HG03280 (cell line): ENCODE data around the gene PRSS35.
A peak's percentile ranks its signal among the peaks of the same experiment; 100 is the strongest.
"Not testable (repeated sequence)": the region's sequence is repeated elsewhere in the genome, so short reads cannot be mapped to it uniquely, and the experiment has no call there.

Experiments
- ATAC-seq: cut with Tn5 transposase; IDR thresholded peaks from one replicate; pipeline ENCODE4 v1.9.1; 2021; ENCODE audit warnings: mild to moderate bottlenecking, moderate library complexity; ENCODE audit not compliant: unreplicated experiment

The PRSS35 gene

DNA sequence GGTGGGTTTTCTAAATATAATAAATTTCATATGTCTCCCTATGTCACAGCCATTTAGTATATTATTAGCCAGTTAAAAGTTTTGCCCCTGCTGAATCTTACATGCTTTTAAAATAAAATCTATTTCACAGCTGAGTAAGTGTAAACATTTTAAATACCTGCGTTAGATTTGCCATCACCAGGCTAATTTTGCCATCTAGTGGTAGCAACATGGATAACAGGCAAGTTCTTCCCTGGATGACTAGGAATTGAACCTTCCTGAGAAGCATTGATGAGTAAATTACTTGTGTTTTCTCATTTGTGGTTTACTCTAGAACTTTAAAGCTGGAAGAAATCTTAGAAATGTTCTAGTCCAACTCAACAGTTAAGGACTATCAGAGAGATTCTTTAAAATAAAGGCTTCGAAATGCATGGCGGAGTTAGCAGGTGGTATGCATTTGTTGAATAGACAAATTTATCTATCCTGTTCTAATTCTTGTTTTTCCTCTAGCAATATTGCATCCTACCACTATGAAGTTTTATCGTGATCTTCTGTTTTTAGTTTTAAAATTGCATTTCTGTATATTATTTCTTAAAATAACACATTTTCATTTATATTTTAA, 2.6 kb downstream of the PRSS35 start:
- peak; percentile 55 for ATAC-seq

DNA sequence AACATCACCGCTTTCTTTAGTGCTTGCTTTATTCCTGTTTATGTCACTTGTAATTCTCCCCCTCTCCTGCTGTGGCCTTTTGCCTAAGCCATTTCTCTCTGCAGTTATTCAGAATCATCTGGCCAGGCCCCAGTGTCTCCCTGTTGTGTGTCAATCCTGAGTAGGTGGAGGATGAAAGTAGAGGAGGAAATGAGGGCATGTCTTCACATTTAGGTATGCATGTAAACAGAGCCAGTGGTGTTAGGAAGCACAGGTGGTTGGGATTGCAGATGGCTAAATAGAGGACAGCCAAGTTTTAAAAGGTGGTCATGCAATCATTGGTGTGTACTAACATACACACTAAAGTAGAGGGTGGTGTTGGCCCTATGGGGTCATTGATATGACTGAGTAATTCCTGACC, 5.2 kb downstream of the PRSS35 start:
- no peak for ATAC-seq

DNA sequence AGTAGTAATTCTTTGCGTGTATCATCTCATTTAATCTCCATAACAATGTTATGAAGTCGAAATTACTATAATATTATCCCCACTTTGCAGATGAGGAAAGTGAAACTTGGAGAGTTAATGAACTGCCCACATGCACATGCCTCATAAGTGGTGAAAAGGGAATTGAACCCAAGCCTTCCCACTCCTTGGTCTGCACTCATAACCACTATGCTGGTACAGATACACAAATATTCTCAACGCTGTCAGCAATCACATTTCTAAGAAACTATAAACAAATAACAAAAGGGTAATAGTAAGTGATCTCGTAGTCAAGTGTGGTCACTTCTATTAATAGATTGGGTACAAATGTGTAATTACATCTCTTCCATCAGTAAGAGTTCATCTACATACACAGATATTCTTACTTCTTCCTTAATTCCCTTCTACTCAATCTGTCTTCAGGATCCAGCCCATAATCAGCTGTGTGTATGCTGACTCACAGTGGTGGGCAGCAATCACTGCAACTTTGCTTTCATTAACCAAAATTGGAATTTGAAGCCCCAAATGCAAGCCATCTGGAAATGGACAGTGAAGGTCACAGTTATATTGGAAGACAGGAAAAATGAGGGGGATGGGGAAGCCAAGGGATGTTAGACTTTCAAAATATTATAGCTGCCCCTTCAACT, 6.6 kb downstream of the PRSS35 start:
- no peak for ATAC-seq

DNA sequence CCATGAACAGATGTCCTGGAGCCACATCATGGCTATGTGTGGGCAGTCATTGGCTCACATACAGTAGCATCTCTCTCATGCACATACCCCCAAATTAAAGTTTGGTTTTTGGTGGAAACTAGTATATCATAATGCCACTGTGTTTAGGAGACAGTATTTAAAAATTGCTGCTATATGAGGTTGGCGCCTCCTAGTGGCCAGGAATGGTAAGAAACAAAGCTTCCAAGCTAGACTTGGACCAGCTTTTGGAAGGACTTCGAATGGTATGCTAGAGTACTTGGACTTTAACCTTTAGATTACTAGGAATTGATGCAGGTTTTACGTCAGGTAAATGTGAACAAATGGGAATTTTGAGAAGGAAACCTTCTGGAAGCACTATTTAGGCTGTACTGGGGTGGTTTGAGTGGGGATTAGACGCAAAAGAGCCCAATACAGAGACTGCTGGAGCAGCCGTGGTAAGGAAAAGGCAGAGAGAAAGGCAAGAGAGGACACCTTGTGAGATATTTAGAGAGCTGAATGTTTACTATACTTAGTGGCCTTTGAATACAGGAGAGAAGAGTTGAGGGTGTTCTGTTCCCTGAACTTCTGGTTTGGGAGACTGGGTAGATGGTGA, 23.8 kb downstream of the PRSS35 start:
- peak; percentile 87 for ATAC-seq

DNA sequence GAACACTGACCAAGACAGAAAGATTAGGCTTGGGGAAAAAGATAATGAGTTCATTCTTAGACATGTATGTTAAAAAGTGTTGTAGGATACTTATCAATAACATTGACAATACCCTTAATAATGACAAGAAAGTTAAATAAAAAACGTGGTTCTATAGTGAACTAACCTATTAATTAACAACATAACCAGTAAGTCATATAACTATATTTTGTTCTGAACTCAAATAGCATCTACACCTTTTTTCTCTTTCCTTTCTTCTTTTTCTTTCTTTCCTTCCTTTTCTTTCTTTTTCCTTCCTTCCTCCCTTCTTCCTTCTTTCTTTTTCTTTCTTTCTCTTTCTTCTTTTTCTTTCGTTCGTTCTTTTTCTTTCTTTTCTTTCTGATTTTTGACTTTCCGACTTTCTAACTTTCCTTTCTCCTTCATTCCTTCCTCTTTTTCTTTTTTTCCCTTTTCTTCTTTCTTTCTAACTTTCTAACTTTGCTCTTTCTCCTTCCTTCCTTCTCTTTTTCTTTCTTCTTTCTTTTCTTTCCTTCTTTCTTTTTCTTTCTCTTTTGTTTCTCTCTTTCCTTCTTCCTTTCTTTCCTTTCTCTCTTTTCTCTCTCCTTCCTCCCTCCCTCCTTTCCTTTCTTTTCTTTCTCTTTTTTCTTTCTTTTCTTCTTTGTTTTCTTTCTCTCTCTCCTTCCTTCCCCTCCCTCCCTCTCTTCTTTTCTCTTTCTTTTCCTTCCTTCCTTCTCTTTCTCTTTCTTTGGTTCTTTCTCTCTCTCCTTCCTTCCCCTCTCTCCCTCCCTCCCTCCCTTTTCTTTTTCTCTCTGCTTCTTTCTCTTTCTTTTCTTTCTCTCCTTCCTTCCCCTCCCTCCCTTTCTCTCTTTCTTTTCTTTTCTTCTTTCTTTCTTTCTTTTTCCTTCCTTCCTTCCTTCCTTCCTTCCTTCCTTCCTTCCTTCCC, 24.6 kb downstream of the PRSS35 start:
- ATAC-seq, result no peak

DNA sequence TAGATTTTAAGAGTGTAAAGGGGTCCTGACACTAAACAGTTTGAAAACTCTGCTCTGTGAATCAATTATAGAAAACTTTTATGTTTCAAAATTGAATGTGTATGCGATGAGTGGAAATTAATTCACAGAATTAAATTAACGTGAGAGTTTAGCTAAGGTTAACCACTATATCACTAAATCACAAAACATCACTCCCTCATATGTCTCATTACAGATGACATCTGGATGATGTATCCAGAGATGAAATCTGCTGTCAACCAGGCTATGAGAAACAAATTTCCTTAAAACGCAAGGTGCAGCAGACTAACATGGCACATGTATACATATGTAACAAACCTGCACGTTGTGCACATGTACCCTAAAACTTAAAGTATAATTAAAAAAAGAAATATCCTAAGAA, 27.3 kb downstream of the PRSS35 start:
- no peak for ATAC-seq

DNA sequence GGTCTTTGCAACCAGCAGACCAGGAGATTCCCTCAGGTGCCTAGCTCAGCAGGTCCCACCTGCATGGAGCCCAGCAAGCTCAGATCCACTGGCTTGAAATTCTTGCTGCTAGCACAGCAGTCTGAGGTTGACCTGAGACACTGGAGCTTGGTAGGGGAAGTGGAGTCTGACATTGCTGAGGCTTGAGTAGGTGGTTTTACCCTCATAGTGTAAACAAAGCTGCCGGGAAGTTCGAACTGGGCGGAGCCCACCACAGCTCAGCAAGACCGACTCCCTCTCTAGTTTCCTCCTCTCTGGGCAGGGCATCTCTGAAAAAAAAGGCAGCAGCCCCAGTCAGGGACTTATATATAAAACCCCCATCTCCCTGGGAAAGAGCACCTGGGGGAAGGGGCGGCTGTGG, 34.3 kb downstream of the PRSS35 start:
- no peak for ATAC-seq

DNA sequence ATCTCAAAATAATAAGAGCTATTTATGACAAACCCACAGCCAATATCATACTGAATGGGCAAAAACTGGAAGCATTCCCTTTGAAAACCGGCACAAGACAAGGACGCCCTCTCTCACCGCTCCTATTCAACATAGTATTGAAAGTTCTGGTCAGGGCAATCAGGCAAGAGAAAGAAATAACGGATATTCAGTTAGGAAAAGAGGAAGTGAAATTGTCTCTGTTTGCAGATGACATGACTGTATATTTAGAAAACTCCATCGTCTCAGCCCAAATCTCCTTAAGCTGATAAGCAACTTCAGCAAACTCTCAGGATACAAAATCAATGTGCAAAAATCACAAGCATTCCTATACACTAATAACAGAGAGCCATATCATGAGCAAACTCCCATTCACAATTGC, 38.1 kb downstream of the PRSS35 start:
- ATAC-seq, result not testable (repeated sequence)

DNA sequence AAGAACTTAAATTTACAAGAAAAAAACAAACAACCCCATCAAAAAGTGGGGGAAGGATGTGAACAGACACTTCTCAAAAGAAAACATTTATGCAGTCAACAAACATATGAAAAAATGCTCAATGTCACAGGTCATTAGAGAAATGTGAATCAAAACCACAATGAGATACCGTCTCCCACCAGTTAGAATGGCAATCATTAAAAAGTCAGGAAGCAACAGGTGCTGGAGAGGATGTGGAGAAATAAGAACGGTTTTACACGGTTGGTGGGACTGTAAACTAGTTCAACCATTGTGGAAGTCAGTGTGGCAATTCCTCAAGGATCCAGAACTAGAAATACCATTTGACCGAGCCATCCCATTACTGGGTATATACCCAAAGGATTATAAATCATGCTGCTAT, 39.4 kb downstream of the PRSS35 start:
- not testable (repeated sequence) for ATAC-seq

DNA sequence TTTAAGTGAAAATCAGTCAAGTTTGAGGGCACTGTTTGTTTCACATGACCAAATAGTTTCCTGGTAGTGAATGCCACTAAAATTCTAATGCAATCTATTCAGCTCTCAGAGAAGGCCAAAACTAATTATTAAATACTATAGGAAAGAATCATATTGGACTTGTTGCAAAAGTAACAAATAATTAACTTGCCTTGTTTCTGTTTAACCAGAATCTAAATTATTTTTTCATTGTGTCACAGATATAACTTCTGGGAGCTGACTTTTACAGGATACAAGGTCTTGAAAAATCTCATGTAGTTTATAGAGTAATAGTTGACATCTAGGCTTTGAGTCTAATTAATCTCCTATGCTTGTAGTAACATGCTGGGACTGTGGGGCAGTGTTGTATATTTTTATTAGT, 44.5 kb downstream of the PRSS35 start:
- ATAC-seq, result no peak

DNA sequence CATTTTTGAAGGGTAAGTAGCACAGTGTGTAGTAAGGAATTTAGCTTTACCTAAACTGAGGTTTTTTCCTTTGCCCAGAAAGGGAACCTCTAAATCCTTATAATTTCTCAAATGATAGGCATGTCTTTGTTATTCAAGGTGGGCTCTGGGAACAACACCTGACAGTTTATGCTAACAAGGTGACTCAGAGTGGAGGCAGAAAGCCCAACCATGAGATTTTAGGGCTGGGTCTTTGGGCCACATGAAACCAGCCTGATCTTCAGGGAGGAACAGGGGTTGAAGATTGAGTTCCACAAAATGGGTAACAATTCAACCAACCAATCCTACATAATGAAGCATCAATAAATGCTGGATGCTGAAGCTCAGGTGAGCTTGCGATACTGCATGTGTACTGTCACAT, 46.6 kb downstream of the PRSS35 start:
- ATAC-seq, result no peak

DNA sequence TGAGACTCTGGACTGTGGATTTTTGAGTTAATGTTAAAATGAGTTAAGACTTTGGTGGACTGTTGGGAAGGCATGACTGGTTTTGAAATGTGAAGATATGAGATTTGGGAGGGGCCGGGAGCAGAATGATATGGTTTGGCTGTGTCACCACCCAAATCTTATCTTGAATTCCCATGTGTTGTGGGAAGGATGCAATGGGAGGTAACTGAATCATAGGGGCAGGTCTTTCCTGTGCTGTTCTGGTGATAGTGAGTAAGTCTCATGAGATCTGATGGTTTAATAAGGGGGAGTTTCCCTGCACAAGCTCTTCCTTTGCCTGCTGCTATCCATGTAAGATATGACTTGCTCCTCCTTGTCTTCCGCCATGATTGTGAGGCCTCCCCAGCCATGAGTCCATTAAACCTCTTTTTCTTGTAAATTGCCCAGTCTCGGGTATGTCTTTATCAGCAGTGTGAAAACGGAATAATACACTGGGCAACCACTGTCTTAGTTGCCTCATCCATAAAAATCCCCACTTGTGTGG, 59.4 kb downstream of the PRSS35 start:
- ATAC-seq, result not testable (repeated sequence)

DNA sequence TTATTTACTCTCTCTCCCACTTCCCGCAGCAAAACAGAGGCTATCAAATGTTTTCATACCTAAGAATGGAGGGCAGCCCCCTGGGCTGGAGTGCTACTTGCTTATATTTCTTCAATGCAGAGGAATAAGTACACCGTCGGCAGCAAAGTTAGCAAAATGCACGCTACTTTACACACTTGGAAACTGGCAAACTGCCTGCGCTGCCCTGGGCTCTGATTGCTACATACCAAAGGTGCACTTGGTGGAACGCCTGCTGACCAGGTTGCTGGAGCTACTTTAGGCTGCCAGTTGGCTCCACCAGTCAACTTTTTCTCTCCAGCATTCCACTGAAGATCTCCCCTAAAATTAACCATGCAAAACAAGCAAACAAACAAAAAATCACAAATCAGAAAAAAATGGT, 62.4 kb downstream of the PRSS35 start:
- ATAC-seq, result no peak
